ENCODE data around the gene GPATCH2L.

The GPATCH2L gene

DNA sequence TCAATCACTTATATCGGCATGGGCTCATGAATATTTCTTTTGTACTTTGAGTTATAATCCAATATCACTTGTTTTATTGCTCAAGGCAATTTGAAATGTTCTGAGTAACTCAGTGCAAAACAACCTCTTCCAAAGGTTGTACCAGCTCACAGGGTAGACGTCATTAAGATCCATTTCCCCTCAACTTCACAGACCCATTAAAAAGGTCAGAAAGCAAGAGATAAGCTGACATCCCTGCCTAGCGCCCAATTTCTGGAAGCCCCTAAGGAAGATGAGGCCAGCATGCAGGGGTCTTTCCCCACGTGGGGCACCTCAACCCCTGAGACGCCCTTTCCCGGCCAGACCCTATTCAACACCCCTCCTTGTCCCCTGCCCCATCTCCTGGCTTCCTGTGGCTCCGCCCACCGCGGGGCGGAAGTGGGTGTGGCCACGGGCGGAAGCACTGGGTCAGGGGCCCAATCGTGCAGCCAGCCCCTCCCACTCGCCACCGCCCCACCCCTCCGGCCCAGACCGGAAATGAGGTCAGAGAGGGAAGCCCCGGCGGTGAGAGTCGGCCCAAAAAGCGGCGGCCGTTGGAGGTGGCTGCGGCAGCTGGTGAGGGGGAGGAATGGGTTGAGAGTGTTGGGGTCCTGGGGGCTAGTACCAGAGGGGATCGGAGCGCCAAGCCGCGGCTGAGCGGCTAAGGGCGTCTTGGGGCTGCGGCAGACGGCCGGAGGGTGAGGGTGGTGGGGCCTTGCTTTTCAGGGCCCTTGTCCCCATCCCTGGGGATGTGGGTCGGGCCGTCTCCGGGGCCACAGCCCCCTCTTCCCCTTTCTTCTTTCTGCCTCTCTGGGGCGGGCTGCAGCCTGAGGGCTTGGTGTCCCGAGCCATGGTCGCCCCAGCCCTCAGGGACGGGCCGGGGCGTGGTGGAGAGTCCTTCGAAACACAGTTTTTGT lies at the start of gene GPATCH2L:
Gene GPATCH2L, plus strand, starts transcription at position 525 of the 935 bp plus-strand sequence. CDS start 2,442 bp downstream, outside the sequence.
- H3K9me3 ChIP-seq (ENCODE audit: insufficient read depth, low read length) = no peaks in the 10 kb centered on the region
- no peaks in the 10 kb centered on the region for H3F3A ChIP-seq (ENCODE audit: insufficient read depth)
- peak within 1 kb of the TSS; percentile 43 for H3K27ac ChIP-seq (ENCODE audit: low read depth, low read length)
- TF ChIP-seq EZH2phosphoT487 (conservative IDR thresholded peaks at IDR 0.05; ENCODE audit: low read length) = no peak
- TF ChIP-seq, protein P1, sequence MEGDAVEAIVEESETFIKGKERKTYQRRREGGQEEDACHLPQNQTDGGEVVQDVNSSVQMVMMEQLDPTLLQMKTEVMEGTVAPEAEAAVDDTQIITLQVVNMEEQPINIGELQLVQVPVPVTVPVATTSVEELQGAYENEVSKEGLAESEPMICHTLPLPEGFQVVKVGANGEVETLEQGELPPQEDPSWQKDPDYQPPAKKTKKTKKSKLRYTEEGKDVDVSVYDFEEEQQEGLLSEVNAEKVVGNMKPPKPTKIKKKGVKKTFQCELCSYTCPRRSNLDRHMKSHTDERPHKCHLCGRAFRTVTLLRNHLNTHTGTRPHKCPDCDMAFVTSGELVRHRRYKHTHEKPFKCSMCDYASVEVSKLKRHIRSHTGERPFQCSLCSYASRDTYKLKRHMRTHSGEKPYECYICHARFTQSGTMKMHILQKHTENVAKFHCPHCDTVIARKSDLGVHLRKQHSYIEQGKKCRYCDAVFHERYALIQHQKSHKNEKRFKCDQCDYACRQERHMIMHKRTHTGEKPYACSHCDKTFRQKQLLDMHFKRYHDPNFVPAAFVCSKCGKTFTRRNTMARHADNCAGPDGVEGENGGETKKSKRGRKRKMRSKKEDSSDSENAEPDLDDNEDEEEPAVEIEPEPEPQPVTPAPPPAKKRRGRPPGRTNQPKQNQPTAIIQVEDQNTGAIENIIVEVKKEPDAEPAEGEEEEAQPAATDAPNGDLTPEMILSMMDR (IDR thresholded peaks at IDR 0.05; ENCODE audit: insufficient read depth, low read length, poor library complexity, severe bottlenecking) = no peak
- H3K9ac ChIP-seq (ENCODE audit: low read length) = peak within 1 kb of the TSS; percentile 81
- H4K20me1 ChIP-seq (ENCODE audit: low read depth, low read length) = peaks cover 9% of the 10 kb centered on the region; the same call in 1 of the 2 replicates
- peak within 1 kb of the TSS; percentile 64 for H3K4me2 ChIP-seq (ENCODE audit: low read depth, low read length, poor library complexity, severe bottlenecking)
- peaks cover 7% of the 10 kb centered on the region; the same call in 1 of the 2 replicates for H3K36me3 ChIP-seq (ENCODE audit: low read length)
- no peaks in the 10 kb centered on the region for H3K27me3 ChIP-seq (ENCODE audit: low read length)
- no peaks in the 10 kb centered on the region for H3K9me2 ChIP-seq (replicated peaks; ENCODE audit: insufficient read depth, low read length)
- peak within 1 kb of the TSS; percentile 84 for H2AFZ ChIP-seq (ENCODE audit: low read depth, low read length, severe bottlenecking)
- peak within 1 kb of the TSS; percentile 67 for H3K4me3 ChIP-seq (ENCODE audit: insufficient read depth, low read length, poor library complexity, severe bottlenecking)
- peaks cover 46% of the 10 kb centered on the region for H3K79me2 ChIP-seq (ENCODE audit: insufficient read depth, low read length)

DNA sequence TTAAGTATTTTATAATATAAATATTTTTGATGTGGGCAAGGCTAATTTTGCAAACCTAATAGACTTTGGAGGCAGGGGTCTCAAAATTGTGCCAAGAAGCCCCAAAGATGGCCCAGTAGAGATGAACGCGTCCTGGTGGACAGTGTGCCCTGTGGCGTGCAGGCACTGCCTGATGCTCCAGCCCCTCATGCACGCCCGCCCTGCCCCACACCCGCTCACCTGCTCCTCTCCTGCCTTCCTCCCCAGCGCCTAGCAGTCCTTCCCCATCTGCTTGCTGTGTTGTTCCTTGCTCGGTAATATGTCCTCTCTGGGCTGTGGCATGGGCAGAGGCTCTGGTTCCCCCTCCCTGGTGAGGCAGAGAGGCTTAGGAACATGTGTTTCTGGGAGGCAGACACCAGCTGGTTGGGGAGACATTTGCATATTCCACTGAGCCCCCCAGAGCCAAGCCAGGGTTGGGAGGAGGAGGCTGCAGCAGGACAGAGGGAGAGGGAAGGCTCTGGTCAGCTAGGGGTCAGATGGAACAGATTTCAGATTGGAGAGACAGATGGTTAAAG lies 46.8 kb upstream of the GPATCH2L start:
- H2AFZ ChIP-seq (ENCODE audit: low read depth, low read length, severe bottlenecking) = no peak overlapping the region
- no peaks in the 10 kb centered on the region for H3K9me2 ChIP-seq (replicated peaks; ENCODE audit: insufficient read depth, low read length)
- no peaks in the 10 kb centered on the region for H3K27me3 ChIP-seq (ENCODE audit: low read length)

DNA sequence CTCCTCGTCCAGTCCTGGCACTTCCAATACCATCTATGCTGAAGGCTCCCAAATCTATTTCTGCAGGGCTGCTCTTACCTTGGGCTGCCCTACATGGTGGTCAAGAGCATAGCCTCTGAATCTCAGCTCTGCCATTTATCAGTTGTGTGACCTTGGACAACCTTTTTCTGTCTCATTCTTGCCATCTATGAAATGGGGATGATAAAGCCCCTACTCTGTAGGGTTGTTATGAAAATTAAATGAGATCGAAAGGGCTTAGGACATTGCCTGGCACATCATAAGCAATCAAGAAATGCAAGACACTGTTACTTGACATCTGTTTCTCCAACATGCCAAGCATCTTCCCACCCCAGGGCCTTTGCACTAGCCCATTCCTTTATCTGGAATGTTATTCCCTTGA lies 45.5 kb upstream of the GPATCH2L start:
- H3K9me2 ChIP-seq (replicated peaks; ENCODE audit: insufficient read depth, low read length) = no peaks in the 10 kb centered on the region
- no peak overlapping the region for H3K4me2 ChIP-seq (ENCODE audit: low read depth, low read length, poor library complexity, severe bottlenecking)
- H2AFZ ChIP-seq (ENCODE audit: low read depth, low read length, severe bottlenecking) = no peak overlapping the region
- H3K27ac ChIP-seq (ENCODE audit: low read depth, low read length) = no peak overlapping the region
- no peaks in the 10 kb centered on the region for H4K20me1 ChIP-seq (ENCODE audit: low read depth, low read length)
- no peak overlapping the region for H3K9ac ChIP-seq (ENCODE audit: low read length)
- TF ChIP-seq, protein P1 (IDR thresholded peaks at IDR 0.05; ENCODE audit: insufficient read depth, low read length, poor library complexity, severe bottlenecking) = no peak
- TF ChIP-seq EZH2phosphoT487 (conservative IDR thresholded peaks at IDR 0.05; ENCODE audit: low read length) = no peak
- H3K36me3 ChIP-seq (ENCODE audit: low read length) = no peaks in the 10 kb centered on the region
- no peak overlapping the region for H3K4me3 ChIP-seq (ENCODE audit: insufficient read depth, low read length, poor library complexity, severe bottlenecking)
- H3K79me2 ChIP-seq (ENCODE audit: insufficient read depth, low read length) = no peaks in the 10 kb centered on the region
- no peaks in the 10 kb centered on the region for H3K27me3 ChIP-seq (ENCODE audit: low read length)
- no peaks in the 10 kb centered on the region for H3F3A ChIP-seq (ENCODE audit: insufficient read depth)
- H3K9me3 ChIP-seq (ENCODE audit: insufficient read depth, low read length) = no peaks in the 10 kb centered on the region

More for the DNA sequence above, 46.8 kb upstream of the GPATCH2L start:
- no peak overlapping the region for H3K9ac ChIP-seq (ENCODE audit: low read length)
- no peak overlapping the region for H3K4me3 ChIP-seq (ENCODE audit: insufficient read depth, low read length, poor library complexity, severe bottlenecking)
- H3K36me3 ChIP-seq (ENCODE audit: low read length) = no peaks in the 10 kb centered on the region
- H4K20me1 ChIP-seq (ENCODE audit: low read depth, low read length) = no peaks in the 10 kb centered on the region
- no peaks in the 10 kb centered on the region for H3F3A ChIP-seq (ENCODE audit: insufficient read depth)
- no peaks in the 10 kb centered on the region for H3K9me3 ChIP-seq (ENCODE audit: insufficient read depth, low read length)
- H3K79me2 ChIP-seq (ENCODE audit: insufficient read depth, low read length) = no peaks in the 10 kb centered on the region
- TF ChIP-seq, protein P1 (IDR thresholded peaks at IDR 0.05; ENCODE audit: insufficient read depth, low read length, poor library complexity, severe bottlenecking) = no peak
- no peak for TF ChIP-seq EZH2phosphoT487 (conservative IDR thresholded peaks at IDR 0.05; ENCODE audit: low read length)
- no peak overlapping the region for H3K27ac ChIP-seq (ENCODE audit: low read depth, low read length)
- no peak overlapping the region for H3K4me2 ChIP-seq (ENCODE audit: low read depth, low read length, poor library complexity, severe bottlenecking)

Data from SU-DHL-6 (cell line).